Muscle of arm (tissue), 14 donors: Measurements from ENCODE around the gene PPP2R1B. TPM values are rescaled to one million over a fixed set of nuclear protein-coding genes. Genes with fewer than 3 reads are reported as not detected.
A peak's percentile ranks its signal among the peaks of the same experiment; 100 is the strongest.

Source experiments
- DNase-seq: peaks from one replicate; pipeline ENCODE4 v3.0.0-alpha.2; 2013
- long read RNA-seq, 11 donors: transcript quantifications; one replicate each; lab custom pipeline, GENCODE V29; 2026
- polyA plus RNA-seq, 12 donors: library from polyadenylated mRNA; unstranded; fragments of 120-200 nt; gene quantifications; one replicate each; pipeline ENCODE4 v1.2.1, GENCODE V29; 2013; ENCODE audit not compliant: insufficient read length in 12 of 12

PPP2R1B gene
- polyA plus RNA-seq, result 10 to 100 TPM in 10 of 12 donors, 1 to 10 TPM in 1, not detected in 1; 9.0 to 16.4 (median 13.7) TPM
- long read RNA-seq, donor 1, result 0 reads
- long read RNA-seq, donor 2, full-length matches to known transcripts, result 4 of 4 reads
- long read RNA-seq, donor 2, partial matches to known transcripts, result 0 of 4 reads
- long read RNA-seq, donor 2, other reads (novel, unspliced or antisense), result 0 of 4 reads
- long read RNA-seq, donor 3, partial matches to known transcripts, result 35 of 35 reads
- long read RNA-seq, donor 3, other reads (novel, unspliced or antisense), result 0 of 35 reads
- long read RNA-seq, donor 4, full-length matches to known transcripts, result 2 of 2 reads
- long read RNA-seq, donor 4, partial matches to known transcripts, result 0 of 2 reads
- long read RNA-seq, donor 4, other reads (novel, unspliced or antisense), result 0 of 2 reads
- long read RNA-seq, donor 5, result 0 reads
- long read RNA-seq, donor 6, full-length matches to known transcripts, result 2 of 2 reads
- long read RNA-seq, donor 6, partial matches to known transcripts, result 0 of 2 reads
- long read RNA-seq, donor 6, other reads (novel, unspliced or antisense), result 0 of 2 reads
- long read RNA-seq, donor 7, result 0 reads
- long read RNA-seq, donor 8, partial matches to known transcripts, result 53 of 53 reads
- long read RNA-seq, donor 8, other reads (novel, unspliced or antisense), result 0 of 53 reads
- long read RNA-seq, donor 9, full-length matches to known transcripts, result 1 of 1 reads
- long read RNA-seq, donor 9, partial matches to known transcripts, result 0 of 1 reads
- long read RNA-seq, donor 9, other reads (novel, unspliced or antisense), result 0 of 1 reads
- long read RNA-seq, donor 10, full-length matches to known transcripts, result 2 of 2 reads
- long read RNA-seq, donor 10, partial matches to known transcripts, result 0 of 2 reads
- long read RNA-seq, donor 10, other reads (novel, unspliced or antisense), result 0 of 2 reads
- long read RNA-seq, donor 11, full-length matches to known transcripts, result 1 of 1 reads
- long read RNA-seq, donor 11, partial matches to known transcripts, result 0 of 1 reads
- long read RNA-seq, donor 11, other reads (novel, unspliced or antisense), result 0 of 1 reads

- peak; percentile 80 for DNase-seq
These were observed at the start of gene PPP2R1B for GRCh38 chr11:111765984-111766833. PPP2R1B (minus strand) TSS chr11:111766389; CDS start chr11:111766361, 28 bp downstream.

GRCh38 chr11:111815489-111815888 lies 49.3 kb upstream of the PPP2R1B start:
- DNase-seq, result no peak

- peak; percentile 33 for DNase-seq
These were observed 48.5 kb upstream of the PPP2R1B start for GRCh38 chr11:111814557-111815320.

GRCh38 chr11:111814106-111814505 lies 47.9 kb upstream of the PPP2R1B start:
- no peak for DNase-seq

- no peak for DNase-seq
These were observed 46.0 kb upstream of the PPP2R1B start for GRCh38 chr11:111812211-111812610.

- no peak for DNase-seq
These were observed 45.3 kb upstream of the PPP2R1B start for GRCh38 chr11:111811445-111811844.

- no peak for DNase-seq
These were observed 42.6 kb upstream of the PPP2R1B start for GRCh38 chr11:111808834-111809233.

GRCh38 chr11:111808063-111808588 lies 41.9 kb upstream of the PPP2R1B start:
- no peak for DNase-seq

- DNase-seq, result no peak
These were observed 40.9 kb upstream of the PPP2R1B start for GRCh38 chr11:111807076-111807475.

- no peak for DNase-seq
These were observed 34.9 kb upstream of the PPP2R1B start for GRCh38 chr11:111801135-111801534.

- no peak for DNase-seq
These were observed 32.1 kb upstream of the PPP2R1B start for GRCh38 chr11:111798279-111798678.

- DNase-seq, result no peak
These were observed 31.0 kb upstream of the PPP2R1B start for GRCh38 chr11:111797145-111797581.

GRCh38 chr11:111796696-111797095 lies 30.5 kb upstream of the PPP2R1B start:
- no peak for DNase-seq

GRCh38 chr11:111795334-111795985 lies 29.3 kb upstream of the PPP2R1B start:
- no peak for DNase-seq

- DNase-seq, result no peak
These were observed 27.7 kb upstream of the PPP2R1B start for GRCh38 chr11:111793863-111794262.

- DNase-seq, result no peak
These were observed 26.8 kb upstream of the PPP2R1B start for GRCh38 chr11:111792955-111793500.

GRCh38 chr11:111792314-111792713 lies 26.1 kb upstream of the PPP2R1B start:
- DNase-seq, result no peak

GRCh38 chr11:111788464-111788863 lies 22.3 kb upstream of the PPP2R1B start:
- DNase-seq, result no peak

GRCh38 chr11:111788051-111788450 lies 21.9 kb upstream of the PPP2R1B start:
- no peak for DNase-seq
